SH-SY5Y (cell line): ENCODE results near the gene VANGL1.

Experiments
- GATA2 ChIP-seq: IDR thresholded peaks from 2 replicates; pipeline ENCODE4 v1.6.1; 2011; ENCODE audit warnings: mild to moderate bottlenecking, low read depth, low read length
- GATA3 ChIP-seq: IDR thresholded peaks from 2 replicates; pipeline ENCODE4 v1.6.1; 2011; ENCODE audit warnings: low read depth, mild to moderate bottlenecking, low read length, moderate library complexity

The VANGL1 gene

DNA sequence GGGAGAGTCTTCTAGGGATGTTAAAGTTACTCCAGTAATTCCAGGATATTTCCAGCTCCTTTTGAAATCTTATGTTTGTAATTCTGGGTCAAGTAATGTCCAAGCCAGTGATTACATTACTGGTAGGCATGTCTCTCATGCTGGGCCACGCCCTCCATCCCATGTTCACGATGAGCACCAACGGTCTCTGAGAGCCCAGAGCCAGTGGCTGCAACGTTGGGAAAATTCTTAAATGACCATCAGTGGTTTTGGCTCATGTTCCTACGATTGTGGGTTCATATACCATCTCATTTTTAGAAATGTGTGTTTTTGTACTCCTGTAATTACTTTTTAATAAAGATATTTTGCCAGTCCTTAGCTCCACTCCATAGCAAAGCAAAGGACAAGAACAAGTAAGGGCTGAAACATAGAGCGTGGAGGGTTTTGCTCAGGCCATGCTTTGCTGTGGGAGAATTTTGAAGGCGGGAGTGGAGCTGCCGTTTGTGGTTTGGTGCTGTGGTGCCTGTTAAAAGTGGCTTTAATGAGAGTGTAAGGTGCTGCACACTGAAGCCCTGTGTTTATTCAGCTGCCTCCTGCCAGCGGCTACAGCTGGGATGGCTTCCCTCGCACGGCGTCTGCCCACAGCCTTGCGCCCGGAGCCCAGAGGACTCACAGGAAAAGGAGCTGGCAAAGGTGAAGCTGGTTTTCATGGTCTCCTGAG is 28.9 kb downstream of the VANGL1 start:
- TF ChIP-seq GATA3 (no peak), GATA2 (no peak)

DNA sequence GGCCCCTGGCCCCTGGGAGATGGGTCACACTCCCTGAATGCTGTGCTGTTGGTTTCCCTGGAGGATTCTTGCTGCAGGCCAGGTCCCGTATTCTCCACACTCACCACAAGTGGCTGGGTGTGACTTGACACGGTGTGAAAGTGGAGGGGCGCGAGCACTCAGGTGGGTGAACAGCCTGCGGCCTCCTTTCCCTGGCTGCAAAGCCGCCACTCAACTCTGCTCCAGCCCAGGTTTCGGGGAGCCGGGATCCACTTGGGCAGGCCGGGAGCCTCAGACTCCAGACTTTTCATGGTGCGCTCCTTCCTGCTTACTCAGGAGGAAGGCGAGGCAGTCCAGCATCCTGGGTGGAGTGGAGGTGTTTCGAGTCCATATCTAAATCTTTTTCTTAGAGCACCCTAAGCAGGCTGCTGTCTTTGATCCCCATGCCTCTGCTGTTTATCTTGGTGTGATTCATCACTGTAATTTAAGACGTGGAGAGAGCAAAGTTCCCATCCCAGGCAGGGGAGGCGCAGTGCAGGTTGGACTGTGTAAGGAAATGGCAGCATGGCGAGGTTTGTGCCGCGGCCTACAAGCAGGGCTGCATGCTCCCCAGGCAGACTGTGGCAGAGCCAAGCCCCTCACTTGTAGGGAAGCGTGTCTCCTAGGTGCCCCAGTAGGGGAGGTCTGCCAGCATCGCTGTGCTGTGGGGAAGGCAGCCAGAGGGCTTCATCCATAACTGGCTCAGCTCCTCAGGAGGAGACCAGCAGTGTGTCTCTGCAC is 29.6 kb downstream of the VANGL1 start:
- TF ChIP-seq GATA3 = no peak
- TF ChIP-seq GATA2 = no peak

DNA sequence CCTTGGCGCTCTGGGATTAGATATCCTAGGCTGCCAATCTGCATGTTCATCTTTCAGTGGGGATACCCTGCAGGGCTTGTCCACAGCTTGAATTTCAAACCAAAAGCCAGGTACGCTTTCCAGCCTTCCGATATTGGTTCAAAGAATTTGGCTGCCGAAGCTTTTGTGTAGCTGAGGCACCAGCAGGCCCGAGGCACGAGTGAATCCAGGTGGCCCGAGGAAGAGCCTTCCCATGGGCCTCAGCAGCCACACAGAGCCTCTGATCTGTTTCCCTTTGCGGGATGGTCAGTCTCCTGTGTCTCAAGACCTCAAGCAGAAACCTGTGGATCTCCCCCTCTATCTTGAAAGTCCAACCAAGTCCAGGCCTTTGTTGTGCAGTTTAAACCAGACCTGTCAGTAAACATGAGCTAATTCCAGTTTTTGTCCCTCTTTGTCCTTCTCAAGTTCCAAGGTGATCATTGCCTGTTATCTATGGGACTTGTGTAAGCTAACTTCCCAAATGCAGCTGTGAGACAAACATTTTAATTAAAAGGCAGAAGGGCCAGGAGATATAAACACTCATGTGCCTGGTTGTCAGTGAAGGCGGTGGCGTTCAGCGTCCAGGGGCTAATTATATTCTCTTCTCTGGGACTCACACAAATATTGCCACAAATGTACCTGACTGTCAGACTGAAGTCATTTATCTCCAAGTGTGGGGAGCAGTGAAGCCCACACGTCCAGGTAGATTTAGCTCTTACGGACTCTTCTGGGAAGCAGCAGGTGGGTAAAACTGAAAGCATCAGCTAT is 30.6 kb downstream of the VANGL1 start:
- no peak for TF ChIP-seq GATA3
- no peak for TF ChIP-seq GATA2

DNA sequence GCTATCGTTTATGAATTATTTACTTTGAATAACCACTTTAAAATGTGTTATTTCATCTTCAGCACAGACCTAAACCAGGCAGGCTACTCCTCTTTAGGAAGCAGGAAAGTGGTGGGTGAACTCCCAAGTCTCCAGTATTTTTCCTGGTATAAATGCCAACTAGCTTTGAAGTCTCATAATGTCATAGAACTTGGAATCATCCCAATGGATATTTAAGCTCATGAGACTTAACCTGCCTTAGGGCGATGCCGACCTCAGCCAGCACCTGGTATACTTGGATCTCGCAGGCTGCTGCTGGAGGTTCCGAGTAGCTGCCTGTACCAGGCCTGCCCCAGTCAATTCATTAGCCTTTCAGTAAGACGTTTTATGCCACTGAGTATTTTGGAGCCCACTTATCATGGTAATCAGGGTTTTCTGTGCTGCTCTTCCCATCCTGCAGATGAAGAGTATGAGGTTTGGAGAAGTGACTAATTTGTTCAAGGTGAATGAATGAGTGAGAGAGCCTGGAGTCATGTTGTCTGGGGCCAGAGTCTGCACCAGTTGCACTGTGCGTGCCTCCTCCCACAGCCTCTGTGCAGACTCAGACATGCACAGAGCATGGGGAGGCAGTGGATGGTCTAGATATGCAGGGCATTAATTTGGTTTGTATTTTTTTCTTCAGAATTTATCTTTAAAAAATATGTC is 34.9 kb downstream of the VANGL1 start:
- TF ChIP-seq GATA3 = no peak
- no peak for TF ChIP-seq GATA2

GRCh38 chr1:115677182-115677555 is 35.4 kb downstream of the VANGL1 start:
- no peak for TF ChIP-seq GATA2
- no peak for TF ChIP-seq GATA3

DNA sequence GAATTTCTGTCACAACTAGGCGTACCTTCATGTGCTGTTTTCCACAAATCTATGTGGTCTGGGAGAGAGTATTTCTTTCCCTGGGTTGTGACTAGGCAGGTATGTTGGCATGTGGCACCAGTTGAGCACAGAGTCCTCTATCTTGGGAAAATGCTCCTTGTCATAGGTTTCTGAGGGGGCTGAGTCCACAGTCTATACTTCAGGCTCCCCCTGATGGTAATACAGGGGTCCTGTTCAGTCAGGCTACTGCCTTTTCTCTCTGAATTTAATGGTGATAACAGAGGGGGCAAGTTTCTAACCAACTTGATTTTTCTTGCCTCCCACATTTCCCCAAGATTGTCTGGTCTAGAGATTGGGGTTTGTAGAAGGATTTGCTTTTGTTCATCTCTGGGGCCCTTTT is 35.8 kb downstream of the VANGL1 start:
- TF ChIP-seq GATA3 = no peak
- no peak for TF ChIP-seq GATA2

- TF ChIP-seq GATA2 = no peak
- TF ChIP-seq GATA3 = no peak
Observed at GRCh38 chr1:115678141-115678540, 36.4 kb downstream of the VANGL1 start.

DNA sequence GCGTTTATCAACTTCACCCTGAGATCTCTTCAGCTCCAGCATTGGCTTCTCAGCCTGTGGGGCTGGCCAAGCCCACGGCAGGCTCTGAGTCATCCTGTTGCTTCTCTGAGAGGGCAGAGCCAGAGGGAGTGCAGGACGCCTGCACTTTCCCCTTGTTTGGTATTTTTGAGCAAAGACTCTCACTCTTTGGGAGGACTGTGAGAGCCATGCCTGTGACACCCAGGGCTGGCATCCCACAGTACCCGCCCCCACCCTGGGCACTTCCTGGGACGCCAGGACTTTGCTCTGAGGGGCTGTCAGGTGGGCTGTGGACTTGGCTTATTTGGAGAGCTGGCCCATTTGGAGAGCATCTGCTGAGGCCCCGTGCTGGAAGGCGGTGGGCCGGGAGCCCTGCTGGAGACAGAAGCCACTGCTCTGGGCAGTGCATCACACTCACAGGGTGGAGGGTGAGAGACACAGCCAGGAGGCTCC is 37.4 kb downstream of the VANGL1 start:
- TF ChIP-seq GATA3 (no peak), GATA2 (no peak)

GRCh38 chr1:115680730-115681111 is 39.0 kb downstream of the VANGL1 start:
- TF ChIP-seq GATA3 (no peak), GATA2 (no peak)

- TF ChIP-seq GATA3 = no peak
- TF ChIP-seq GATA2 = no peak
Observed at GRCh38 chr1:115682792-115683191, 41.0 kb downstream of the VANGL1 start.

DNA sequence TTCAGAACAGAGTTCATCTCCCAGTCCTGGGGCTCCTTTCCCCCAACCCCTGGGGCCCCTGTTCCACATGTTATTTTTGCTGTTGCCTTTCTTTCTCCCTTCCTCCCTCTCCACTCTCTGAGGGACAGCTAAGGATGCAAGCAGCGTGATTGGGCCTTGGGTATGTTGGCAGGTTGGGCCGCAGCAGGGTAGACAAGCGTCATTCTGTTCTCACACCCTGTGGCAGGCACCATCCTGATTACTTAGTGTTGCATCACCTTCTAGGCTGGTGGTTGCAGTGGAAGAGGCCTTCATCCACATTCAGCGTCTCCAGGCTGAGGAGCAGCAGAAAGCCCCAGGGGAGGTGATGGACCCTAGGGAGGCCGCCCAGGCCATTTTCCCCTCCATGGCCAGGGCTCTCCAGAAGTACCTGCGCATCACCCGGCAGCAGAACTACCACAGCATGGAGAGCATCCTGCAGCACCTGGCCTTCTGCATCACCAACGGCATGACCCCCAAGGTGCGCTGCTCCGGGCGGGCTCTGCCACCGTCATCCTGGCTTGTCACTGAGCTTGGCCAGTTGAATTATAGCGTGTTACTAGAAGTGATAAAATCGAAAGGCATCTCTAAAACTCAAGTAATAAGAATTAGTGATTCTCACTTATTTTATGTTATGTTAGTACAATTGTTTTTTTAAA is 43.4 kb downstream of the VANGL1 start:
- TF ChIP-seq GATA2 = no peak
- TF ChIP-seq GATA3 = no peak

DNA sequence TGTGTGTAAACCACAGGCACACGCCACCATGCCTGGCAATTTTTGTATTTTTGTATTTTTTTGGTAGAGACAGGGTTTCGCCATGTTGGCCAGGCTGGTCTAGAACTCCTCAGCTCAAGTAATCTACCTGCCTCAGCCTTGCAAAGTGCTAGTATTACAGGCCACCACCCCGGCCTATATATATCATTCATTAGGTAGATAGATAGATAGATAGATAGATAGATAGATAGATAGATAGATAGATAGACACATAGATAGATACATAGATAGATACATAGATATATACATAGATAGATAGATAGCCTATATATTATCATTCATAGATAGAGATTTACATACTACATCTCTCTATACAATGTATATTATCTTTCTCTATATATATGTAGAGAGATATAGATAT is 46.0 kb downstream of the VANGL1 start:
- TF ChIP-seq GATA2 (no peak), GATA3 (no peak)

- TF ChIP-seq GATA2 = no peak
- no peak for TF ChIP-seq GATA3
Observed at GRCh38 chr1:115690972-115691371, 49.2 kb downstream of the VANGL1 start.
